GM12872 (cell line): ENCODE measurements around the gene HIVEP1.

Experiments
- TF ChIP-seq, protein P1 (sequence below): IDR thresholded peaks from 3 replicates; pipeline ENCODE4 v1.5.1; 2011; ENCODE audit warnings: low read depth, mild to moderate bottlenecking, low read length, moderate library complexity; ENCODE audit not compliant: insufficient read depth

Gene HIVEP1

GRCh38 chr6:12165297-12165696, 153.2 kb downstream of the HIVEP1 start:
- TF ChIP-seq, protein P1, sequence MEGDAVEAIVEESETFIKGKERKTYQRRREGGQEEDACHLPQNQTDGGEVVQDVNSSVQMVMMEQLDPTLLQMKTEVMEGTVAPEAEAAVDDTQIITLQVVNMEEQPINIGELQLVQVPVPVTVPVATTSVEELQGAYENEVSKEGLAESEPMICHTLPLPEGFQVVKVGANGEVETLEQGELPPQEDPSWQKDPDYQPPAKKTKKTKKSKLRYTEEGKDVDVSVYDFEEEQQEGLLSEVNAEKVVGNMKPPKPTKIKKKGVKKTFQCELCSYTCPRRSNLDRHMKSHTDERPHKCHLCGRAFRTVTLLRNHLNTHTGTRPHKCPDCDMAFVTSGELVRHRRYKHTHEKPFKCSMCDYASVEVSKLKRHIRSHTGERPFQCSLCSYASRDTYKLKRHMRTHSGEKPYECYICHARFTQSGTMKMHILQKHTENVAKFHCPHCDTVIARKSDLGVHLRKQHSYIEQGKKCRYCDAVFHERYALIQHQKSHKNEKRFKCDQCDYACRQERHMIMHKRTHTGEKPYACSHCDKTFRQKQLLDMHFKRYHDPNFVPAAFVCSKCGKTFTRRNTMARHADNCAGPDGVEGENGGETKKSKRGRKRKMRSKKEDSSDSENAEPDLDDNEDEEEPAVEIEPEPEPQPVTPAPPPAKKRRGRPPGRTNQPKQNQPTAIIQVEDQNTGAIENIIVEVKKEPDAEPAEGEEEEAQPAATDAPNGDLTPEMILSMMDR, result no peak

DNA sequence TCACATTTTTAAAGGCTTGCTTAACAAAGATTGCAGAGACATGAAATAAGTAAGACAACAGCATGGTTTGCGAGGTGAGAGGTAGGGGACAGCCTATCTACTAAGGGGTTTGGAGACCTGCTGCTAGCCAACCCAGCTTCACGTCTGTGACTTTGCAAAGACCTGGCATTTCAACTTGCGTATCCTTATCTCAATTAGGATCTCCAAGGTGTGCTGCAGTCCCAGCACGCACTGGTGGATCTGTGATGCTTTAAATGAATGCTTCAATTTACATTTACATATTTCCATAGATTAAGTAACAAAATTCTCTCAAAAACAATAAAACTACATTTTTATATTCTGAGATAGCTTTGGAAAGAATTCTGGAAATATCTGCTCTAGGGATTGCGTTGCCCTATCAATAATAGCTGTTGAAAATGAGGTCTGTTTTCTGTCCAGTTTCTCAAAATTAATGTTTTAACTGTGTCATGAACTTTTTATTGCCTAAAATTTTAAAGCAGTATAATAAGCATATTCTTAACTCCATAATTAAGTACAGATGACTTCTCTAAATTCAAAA, 153.7 kb downstream of the HIVEP1 start:
- TF ChIP-seq, protein P1, result no peak

DNA sequence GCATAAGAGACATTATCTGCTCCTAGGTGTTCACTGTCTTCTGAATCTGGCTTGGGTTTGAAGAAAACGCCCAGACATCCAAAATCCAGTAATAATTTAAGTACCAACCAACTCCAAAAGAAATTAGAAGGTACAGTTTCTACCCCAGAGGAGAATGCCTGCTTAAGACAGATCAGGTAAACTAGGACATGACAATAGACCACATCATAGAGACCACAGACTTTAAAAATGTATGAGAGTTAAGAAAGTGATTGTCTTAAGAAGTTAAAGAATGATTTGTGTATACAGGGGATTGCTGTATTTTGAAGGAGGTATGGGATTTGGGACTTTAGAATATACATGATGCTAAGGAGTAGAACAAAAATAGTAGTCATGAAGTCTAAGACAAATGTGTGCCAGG, 157.3 kb downstream of the HIVEP1 start:
- TF ChIP-seq, protein P1, result no peak

GRCh38 chr6:12170351-12171092, 158.4 kb downstream of the HIVEP1 start:
- TF ChIP-seq, protein P1, result no peak

- TF ChIP-seq, protein P1, result no peak
Observed at GRCh38 chr6:12171717-12172116, 159.6 kb downstream of the HIVEP1 start.

- TF ChIP-seq, protein P1, result no peak
Observed at GRCh38 chr6:12172572-12172971, 160.5 kb downstream of the HIVEP1 start.

- TF ChIP-seq, protein P1, result no peak
Observed at GRCh38 chr6:12173181-12173580, 161.1 kb downstream of the HIVEP1 start.
